ENCODE results near the gene PSKH1.
"Not testable (repeated sequence)": the region's sequence is repeated elsewhere in the genome, so short reads cannot be mapped to it uniquely, and the experiment has no call there.

The PSKH1 gene

DNA sequence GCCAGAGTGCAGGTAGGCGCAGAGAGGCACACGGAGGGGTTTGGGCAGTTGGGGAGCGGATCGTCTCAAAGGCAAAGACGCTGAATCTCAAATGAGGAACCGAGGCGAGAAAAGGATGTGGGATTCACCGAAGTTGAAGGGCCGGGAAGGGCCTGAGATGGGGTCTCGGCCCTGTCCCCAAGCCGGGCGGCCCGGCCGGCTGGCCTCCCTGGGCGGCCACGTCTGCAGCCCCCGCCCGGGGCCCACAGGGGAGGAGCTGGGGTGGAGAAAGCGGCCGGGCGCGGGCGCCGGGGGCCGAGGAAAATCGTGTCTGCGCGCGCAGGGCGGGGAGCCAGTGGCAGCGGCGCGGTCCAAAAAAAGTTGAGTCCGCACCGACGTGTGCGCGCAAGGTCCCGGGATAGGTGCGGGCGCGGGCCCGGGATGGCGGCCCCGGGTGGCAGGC is 74.9 kb downstream of the PSKH1 start:
- H3K4me3 ChIP-seq, result peak overlapping the region; percentile 93
- peak overlapping the region; percentile 98 for H3K27ac ChIP-seq
- TF ChIP-seq, protein P1, sequence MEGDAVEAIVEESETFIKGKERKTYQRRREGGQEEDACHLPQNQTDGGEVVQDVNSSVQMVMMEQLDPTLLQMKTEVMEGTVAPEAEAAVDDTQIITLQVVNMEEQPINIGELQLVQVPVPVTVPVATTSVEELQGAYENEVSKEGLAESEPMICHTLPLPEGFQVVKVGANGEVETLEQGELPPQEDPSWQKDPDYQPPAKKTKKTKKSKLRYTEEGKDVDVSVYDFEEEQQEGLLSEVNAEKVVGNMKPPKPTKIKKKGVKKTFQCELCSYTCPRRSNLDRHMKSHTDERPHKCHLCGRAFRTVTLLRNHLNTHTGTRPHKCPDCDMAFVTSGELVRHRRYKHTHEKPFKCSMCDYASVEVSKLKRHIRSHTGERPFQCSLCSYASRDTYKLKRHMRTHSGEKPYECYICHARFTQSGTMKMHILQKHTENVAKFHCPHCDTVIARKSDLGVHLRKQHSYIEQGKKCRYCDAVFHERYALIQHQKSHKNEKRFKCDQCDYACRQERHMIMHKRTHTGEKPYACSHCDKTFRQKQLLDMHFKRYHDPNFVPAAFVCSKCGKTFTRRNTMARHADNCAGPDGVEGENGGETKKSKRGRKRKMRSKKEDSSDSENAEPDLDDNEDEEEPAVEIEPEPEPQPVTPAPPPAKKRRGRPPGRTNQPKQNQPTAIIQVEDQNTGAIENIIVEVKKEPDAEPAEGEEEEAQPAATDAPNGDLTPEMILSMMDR (IDR thresholded peaks at IDR 0.05), result no peak
- no peak for DNase-seq (ENCODE audit: low spot score)

DNA sequence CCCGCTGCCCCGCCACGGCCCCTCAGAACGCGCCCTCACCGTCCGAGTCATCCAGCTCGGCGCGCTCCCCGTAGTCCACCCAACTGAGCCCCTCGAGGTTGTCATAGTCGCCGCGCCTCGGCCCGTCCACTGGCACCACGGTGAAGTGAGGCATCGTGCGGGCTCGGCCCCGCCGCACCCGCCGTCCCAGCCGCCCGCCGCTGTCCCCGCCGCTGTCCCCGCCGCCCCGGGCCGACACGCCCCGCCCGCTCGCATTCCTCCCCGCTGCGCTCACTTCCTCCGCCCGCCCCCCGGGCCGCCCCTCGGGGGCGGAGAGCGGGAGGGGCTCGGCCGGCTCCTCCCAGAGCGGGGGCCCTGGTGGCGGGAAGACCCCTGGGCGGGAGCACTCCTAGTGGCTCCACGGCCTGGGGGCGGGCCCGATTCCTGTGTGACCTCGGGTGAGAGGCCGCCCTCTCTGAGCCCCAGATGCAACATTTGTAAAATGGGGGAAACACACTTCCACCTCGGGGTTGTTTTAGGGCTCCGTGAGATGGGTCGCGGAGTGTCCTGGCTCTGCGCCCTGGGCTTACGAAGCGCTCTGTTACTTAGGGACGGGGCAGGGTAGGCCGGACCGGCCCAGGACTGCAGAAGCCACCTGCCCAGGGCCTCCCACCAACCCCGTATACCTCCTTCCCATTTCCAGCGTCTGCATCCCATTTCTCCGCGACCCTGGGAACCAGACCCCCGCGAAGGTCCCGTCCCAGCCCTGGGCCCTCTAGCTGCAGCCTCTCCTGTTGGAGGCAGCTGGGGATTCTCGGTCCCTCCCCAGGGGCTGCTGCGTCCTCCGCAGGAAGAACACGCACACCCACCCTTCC is 75.6 kb downstream of the PSKH1 start, which contains the start of gene SLC12A4:
Gene SLC12A4, minus strand, starts transcription at position 238 of the 854 bp plus-strand sequence. Its CDS starts 84 bp downstream, at position 154.
- peak within 1 kb of the TSS; percentile 93 for H3K4me3 ChIP-seq

DNA sequence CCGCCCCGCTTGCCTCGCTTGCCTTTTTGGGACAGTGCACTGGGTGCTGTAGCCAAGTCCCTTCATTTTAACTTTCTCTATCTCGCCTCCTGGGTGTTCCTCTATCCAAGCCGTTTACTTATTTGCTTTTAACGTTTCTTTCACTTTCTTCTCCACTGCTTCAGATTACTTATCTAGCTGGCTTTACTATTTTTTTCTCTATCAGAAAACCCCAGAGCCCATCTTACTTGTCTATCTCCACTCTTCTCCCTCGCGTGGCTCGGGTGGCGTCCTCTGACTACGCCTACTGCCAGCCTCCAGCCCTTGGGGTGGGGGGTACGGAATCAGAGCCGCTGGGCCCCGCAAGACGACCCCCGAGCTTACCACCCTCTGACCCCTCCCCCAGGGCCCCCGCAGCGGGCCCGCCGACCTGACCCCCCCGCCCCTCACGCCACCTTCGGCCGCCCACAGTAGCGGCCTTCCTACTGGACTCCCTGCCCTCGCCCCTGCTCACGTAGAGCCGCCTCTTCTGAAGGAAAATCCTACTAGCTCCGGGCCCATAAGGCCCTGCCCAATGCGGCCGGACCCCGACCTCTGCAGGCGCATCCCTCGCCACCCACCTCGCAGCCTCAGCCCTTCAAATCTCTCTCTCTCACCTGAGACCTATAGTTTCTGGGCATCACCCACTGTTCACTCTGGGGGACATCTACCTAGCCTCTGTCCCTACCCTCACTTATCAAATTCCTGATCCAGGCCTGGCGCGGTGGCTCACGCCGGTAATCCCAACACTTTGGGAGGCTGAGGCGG is 76.4 kb downstream of the PSKH1 start:
- TF ChIP-seq, protein P1 (IDR thresholded peaks at IDR 0.05), result no peak
- Histone ChIP-seq H3K27ac (peak overlapping the region; percentile 98), H3K4me3 (peak overlapping the region; percentile 93)
- no peak for DNase-seq (ENCODE audit: low spot score)

More for the DNA sequence above, 75.6 kb downstream of the PSKH1 start, which contains the start of gene SLC12A4:
- TF ChIP-seq, protein P1 (IDR thresholded peaks at IDR 0.05), result no peak
- peak within 1 kb of the TSS; percentile 98 for H3K27ac ChIP-seq
- peak; percentile 93 for DNase-seq (ENCODE audit: low spot score)

DNA sequence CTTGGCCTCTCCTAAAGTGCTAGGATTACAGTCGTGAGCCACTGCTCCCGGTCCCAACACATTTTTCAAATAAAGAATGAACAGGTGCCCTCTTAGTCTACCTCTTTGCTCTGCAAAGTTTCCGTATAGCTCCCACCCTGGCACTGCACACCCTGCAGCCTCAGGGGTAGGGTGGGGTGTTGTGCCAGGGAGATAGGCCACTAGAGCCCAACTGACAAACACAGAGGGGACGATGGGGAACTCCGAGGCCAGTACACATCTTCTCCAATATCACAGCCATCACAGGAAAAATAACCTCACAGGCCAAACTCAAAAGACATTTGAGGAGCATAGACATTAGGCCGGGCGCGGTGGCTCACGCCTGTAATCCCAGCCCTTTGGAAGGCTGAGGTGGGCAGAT is 78.1 kb downstream of the PSKH1 start:
- Histone ChIP-seq H3K4me3 (no peak overlapping the region), H3K27ac (no peak overlapping the region)
- no peak for DNase-seq (ENCODE audit: low spot score)
- TF ChIP-seq, protein P1 (IDR thresholded peaks at IDR 0.05), result no peak

DNA sequence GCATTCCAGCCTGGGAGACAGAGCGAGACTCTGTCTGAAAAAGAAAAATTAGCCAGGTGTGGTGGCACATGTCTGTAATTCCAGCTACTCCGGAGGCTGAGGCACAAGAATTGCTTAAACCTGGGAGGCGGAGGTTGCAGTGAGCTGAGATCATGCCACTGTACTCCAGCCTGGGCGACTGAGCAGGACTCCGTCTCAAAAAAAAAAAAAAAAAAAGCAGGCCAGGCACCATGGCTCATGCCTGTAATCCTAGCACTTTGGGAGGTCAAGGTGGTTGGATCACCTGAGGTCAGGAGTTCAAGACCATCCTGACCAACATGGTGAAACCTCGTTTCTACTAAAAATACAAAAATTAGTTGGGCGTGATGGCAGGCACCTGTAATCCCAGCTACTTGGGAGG is 79.2 kb downstream of the PSKH1 start:
- not testable (repeated sequence) for DNase-seq (ENCODE audit: low spot score); H3K27ac ChIP-seq; H3K4me3 ChIP-seq

DNA sequence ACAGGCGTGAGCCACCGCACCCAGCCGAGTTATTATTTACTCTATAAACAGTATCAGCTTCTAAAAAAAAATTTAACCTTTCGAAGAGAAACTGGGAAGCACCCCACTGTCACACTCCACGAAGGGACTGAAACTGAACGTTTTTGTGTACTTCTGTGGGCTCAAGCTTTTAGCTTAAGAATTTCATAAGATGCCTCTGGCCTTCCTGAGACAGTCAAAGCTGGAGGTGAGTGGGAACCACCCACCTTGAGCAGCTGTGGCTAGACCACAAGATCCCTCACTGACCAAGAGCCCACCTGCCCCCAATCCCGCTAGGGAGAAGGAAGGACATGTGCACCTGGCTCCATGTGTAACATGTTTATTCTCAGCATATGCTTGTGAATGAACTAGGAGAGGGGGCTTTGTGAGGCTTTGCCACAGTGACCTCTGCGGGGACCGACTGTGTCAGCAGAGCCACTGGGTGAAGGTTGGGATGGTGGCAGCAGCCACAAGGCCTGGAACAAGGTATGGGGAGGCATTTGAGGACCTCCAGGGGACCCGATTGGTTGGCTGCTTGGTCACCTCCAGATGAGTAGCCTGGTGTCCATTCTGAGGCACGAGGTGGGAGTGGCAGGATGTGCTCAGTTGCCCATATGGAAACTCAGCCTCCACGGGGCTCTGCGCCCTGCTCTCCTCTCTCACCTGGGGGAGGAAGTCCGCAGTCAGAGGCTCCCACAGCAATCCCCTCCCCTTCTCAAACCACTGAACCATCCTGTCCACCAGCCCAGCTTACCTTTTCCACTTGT is 82.5 kb downstream of the PSKH1 start:
- H3K27ac ChIP-seq, result no peak overlapping the region
- TF ChIP-seq, protein P1 (IDR thresholded peaks at IDR 0.05), result no peak
- no peak overlapping the region for H3K4me3 ChIP-seq
- no peak for DNase-seq (ENCODE audit: low spot score)

DNA sequence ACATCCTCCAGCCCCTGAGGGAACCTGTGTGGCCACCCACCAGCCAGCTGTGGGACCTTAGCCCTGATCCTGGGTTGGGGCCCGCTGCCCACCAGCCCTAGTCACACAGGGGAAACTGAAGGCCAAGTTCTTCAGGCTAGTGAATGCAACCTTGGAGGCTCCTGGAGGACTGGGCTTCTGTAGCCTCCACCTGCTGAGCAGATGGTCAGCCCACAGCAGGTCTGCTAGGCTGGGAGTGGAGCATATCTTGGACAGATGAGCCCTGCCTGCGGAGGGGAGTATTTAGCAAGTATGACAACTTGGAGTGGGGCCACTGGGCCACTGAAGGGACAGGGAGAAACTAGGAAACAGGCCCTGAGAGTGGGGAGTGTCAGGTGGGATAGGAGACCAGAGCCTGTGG is 83.2 kb downstream of the PSKH1 start:
- DNase-seq (ENCODE audit: low spot score), result no peak
- H3K27ac ChIP-seq, result no peak overlapping the region
- TF ChIP-seq, protein P1 (IDR thresholded peaks at IDR 0.05), result no peak
- no peak overlapping the region for H3K4me3 ChIP-seq

Data from coronary artery (tissue), 2 donors.